Hematopoietic multipotent progenitor cell treated with erythropoietin and hydrocortisone succinate and interleukin-3 and kit ligand, for 15 days (in vitro differentiated cells): Measurements from ENCODE around the gene CCDC71.
A peak's percentile ranks its signal among the peaks of the same experiment; 100 is the strongest.

Source experiments
- DNase-seq: peaks from one replicate; pipeline ENCODE4 v3.0.0-alpha.2; 2015; ENCODE audit warnings: low spot score

Gene CCDC71

GRCh38 chr3:49166752-49167556 is 823 bp upstream of the CCDC71 start:
- DNase-seq = no peak

GRCh38 chr3:49164983-49165720 is 979 bp downstream of the CCDC71 start:
- no peak for DNase-seq

GRCh38 chr3:49163609-49164008 is 2.5 kb downstream of the CCDC71 start:
- DNase-seq = no peak

- no peak for DNase-seq
Observed at GRCh38 chr3:49162751-49163419, 3.2 kb downstream of the CCDC71 start.

GRCh38 chr3:49161808-49162530 is 4.2 kb downstream of the CCDC71 start:
- no peak for DNase-seq

GRCh38 chr3:49161197-49161596 is 4.9 kb downstream of the CCDC71 start:
- DNase-seq = no peak

- no peak for DNase-seq
Observed at GRCh38 chr3:49158792-49159191, 7.3 kb downstream of the CCDC71 start.

GRCh38 chr3:49158103-49158709 is 7.9 kb downstream of the CCDC71 start:
- DNase-seq = peak; percentile 68

- no peak for DNase-seq
Observed at GRCh38 chr3:49157289-49157688, 8.8 kb downstream of the CCDC71 start.

GRCh38 chr3:49153349-49153912 is 12.7 kb downstream of the CCDC71 start:
- no peak for DNase-seq

- DNase-seq = no peak
Observed at GRCh38 chr3:49151610-49152009, 14.5 kb downstream of the CCDC71 start.

- no peak for DNase-seq
Observed at GRCh38 chr3:49148159-49148558, 18.0 kb downstream of the CCDC71 start.

- no peak for DNase-seq
Observed at GRCh38 chr3:49140080-49140479, 26.1 kb downstream of the CCDC71 start.

GRCh38 chr3:49135499-49135898 is 30.6 kb downstream of the CCDC71 start:
- DNase-seq = no peak

- no peak for DNase-seq
Observed at GRCh38 chr3:49134471-49135265, 31.5 kb downstream of the CCDC71 start.

GRCh38 chr3:49133226-49133951 is 32.7 kb downstream of the CCDC71 start:
- DNase-seq = no peak

- no peak for DNase-seq
Observed at GRCh38 chr3:49132437-49133225, 33.5 kb downstream of the CCDC71 start, which contains the start of gene LAMB2. LAMB2 (minus strand) TSS chr3:49133050; CDS start chr3:49132867, 183 bp downstream.

GRCh38 chr3:49132073-49132436 is 34.1 kb downstream of the CCDC71 start:
- DNase-seq = no peak

GRCh38 chr3:49131576-49131975 is 34.6 kb downstream of the CCDC71 start:
- DNase-seq = no peak
